Measurements from ENCODE around the gene DPH7. TPM values are rescaled to one million over a fixed set of nuclear protein-coding genes. Genes with fewer than 3 reads are reported as not detected.

Gene DPH7
- polyA plus RNA-seq, 2 of the 4 experiments (the other 2 are of a cell fraction), result 26.7 to 35.2 TPM

GRCh38 chr9:137583347-137583746 lies 4.6 kb upstream of the DPH7 start:
- no peak overlapping the region for H3K27ac ChIP-seq
- DNase-seq (ENCODE audit: low read depth in 1 of 2, low spot score in 1 of 2) (no peak), FAIRE-seq (no peak), ATAC-seq (no peak)
- WGBS (ENCODE audit: missing lambda C conversion rate), result 91% methylated on average over 14 of the region's 14 CpGs
- H3K4me2 ChIP-seq, result no peak overlapping the region
- H3K9me3 ChIP-seq, result no peaks in the 10 kb centered on the region
- TF ChIP-seq TP53 (CRISPR knock-in tag; IDR thresholded peaks at IDR 0.05), result no peak
- TF ChIP-seq GATA3 (IDR thresholded peaks at IDR 0.05; ENCODE audit: borderline replicate concordance), result no peak
- no peak for TF ChIP-seq EHMT2 (IDR thresholded peaks at IDR 0.05; ENCODE audit: low read depth)
- TF ChIP-seq HOXA7 (CRISPR knock-in tag; IDR thresholded peaks at IDR 0.05), result no peak
- TF ChIP-seq NFE2L2 (conservative IDR thresholded peaks at IDR 0.05; ENCODE audit: low read length), result no peak
- no peak for TF ChIP-seq RCOR1 (IDR thresholded peaks at IDR 0.05; ENCODE audit: low read depth, low read length)
- TF ChIP-seq MYC (IDR thresholded peaks at IDR 0.05; ENCODE audit: borderline replicate concordance, low read length), result no peak
- TF ChIP-seq KDM1A (IDR thresholded peaks at IDR 0.05; ENCODE audit: low read depth), result no peak
- TF ChIP-seq, protein P1, sequence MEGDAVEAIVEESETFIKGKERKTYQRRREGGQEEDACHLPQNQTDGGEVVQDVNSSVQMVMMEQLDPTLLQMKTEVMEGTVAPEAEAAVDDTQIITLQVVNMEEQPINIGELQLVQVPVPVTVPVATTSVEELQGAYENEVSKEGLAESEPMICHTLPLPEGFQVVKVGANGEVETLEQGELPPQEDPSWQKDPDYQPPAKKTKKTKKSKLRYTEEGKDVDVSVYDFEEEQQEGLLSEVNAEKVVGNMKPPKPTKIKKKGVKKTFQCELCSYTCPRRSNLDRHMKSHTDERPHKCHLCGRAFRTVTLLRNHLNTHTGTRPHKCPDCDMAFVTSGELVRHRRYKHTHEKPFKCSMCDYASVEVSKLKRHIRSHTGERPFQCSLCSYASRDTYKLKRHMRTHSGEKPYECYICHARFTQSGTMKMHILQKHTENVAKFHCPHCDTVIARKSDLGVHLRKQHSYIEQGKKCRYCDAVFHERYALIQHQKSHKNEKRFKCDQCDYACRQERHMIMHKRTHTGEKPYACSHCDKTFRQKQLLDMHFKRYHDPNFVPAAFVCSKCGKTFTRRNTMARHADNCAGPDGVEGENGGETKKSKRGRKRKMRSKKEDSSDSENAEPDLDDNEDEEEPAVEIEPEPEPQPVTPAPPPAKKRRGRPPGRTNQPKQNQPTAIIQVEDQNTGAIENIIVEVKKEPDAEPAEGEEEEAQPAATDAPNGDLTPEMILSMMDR (IDR thresholded peaks at IDR 0.05), result no peak
- TF ChIP-seq MAFK (IDR thresholded peaks at IDR 0.05; ENCODE audit: partially characterized antibody), result no peak
- TF ChIP-seq FOSB (CRISPR knock-in tag; IDR thresholded peaks at IDR 0.05), result no peak
- no peak for TF ChIP-seq NPAS2 (CRISPR knock-in tag; IDR thresholded peaks at IDR 0.05; ENCODE audit: borderline replicate concordance)
- TF ChIP-seq TFCP2L1 (CRISPR knock-in tag; IDR thresholded peaks at IDR 0.05), result no peak
- no peak for TF ChIP-seq FOXS1 (CRISPR knock-in tag; IDR thresholded peaks at IDR 0.05)
- TF ChIP-seq, protein P2, sequence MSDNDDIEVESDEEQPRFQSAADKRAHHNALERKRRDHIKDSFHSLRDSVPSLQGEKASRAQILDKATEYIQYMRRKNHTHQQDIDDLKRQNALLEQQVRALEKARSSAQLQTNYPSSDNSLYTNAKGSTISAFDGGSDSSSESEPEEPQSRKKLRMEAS (IDR thresholded peaks at IDR 0.05), result no peak
- TF ChIP-seq JUNB (IDR thresholded peaks at IDR 0.05), result no peak
- no peak for TF ChIP-seq HOXB5 (CRISPR knock-in tag; IDR thresholded peaks at IDR 0.05)
- no peak for TF ChIP-seq PBX3 (IDR thresholded peaks at IDR 0.05)
- ChIA-PET CTCF (interaction anchor here (1.7 to 9.7 kb wide), 2 partner anchors 12 to 24 kb away, joined by 7 to 175 read pairs; partner anchors contain the start of gene ZMYND19), POLR2A (no interaction called here)
- H3K4me1 ChIP-seq, result peaks cover 3% of the 10 kb centered on the region; the same call in 1 of the 3 replicates
- H3K4me3 ChIP-seq, result no peak overlapping the region

- peak in 1 of 2 experiments; percentile 48 for DNase-seq (ENCODE audit: low read depth in 1 of 2, low spot score in 1 of 2)
- no peak for FAIRE-seq
- H3K27ac ChIP-seq, result no peak overlapping the region
- ChIA-PET POLR2A (interaction anchor here (2.0 kb wide), 1 partner anchor 8 kb away, joined by 9 read pairs; the partner anchor contains the start of gene ZMYND19), CTCF (interaction anchor here (0.7 to 9.7 kb wide), 4 partner anchors 13 to 41 kb away, joined by 4 to 175 read pairs (median 8); partner anchors contain the start of genes EHMT1 and ZMYND19)
- H3K4me2 ChIP-seq, result no peak overlapping the region
- H3K4me1 ChIP-seq, result peaks cover 4% of the 10 kb centered on the region; the same call in 2 of the 3 replicates
- H3K9me3 ChIP-seq, result no peaks in the 10 kb centered on the region
- no peak overlapping the region for H3K4me3 ChIP-seq
- ATAC-seq, result no peak
- 83% methylated on average over 18 of the region's 20 CpGs for WGBS (ENCODE audit: missing lambda C conversion rate)
- TF ChIP-seq EHMT2 (IDR thresholded peaks at IDR 0.05; ENCODE audit: low read depth) (no peak), HOXA7 (CRISPR knock-in tag; IDR thresholded peaks at IDR 0.05) (no peak), CHD4 (IDR thresholded peaks at IDR 0.05; ENCODE audit: borderline replicate concordance) (no peak), E2F6 (IDR thresholded peaks at IDR 0.05; ENCODE audit: borderline replicate concordance, low read depth) (no peak), RFX5 (IDR thresholded peaks at IDR 0.05) (no peak), KDM1A (IDR thresholded peaks at IDR 0.05; ENCODE audit: low read depth) (no peak), RARB (CRISPR knock-in tag; IDR thresholded peaks at IDR 0.05) (no peak), SMC3 (IDR thresholded peaks at IDR 0.05) (0 out of 3 replicates have a peak, but pooled peaks have one; percentile 9), KDM5A (IDR thresholded peaks at IDR 0.05) (no peak), FOXS1 (CRISPR knock-in tag; IDR thresholded peaks at IDR 0.05) (no peak), MAZ (IDR thresholded peaks at IDR 0.05; ENCODE audit: borderline replicate concordance, low read depth, low read length) (no peak), HMGXB4 (CRISPR knock-in tag; IDR thresholded peaks at IDR 0.05; ENCODE audit: borderline replicate concordance) (no peak), TP53 (CRISPR knock-in tag; IDR thresholded peaks at IDR 0.05) (no peak), NR3C1 (IDR thresholded peaks at IDR 0.05) (no peak), PBX3 (IDR thresholded peaks at IDR 0.05) (no peak), GATA3 (IDR thresholded peaks at IDR 0.05; ENCODE audit: borderline replicate concordance) (no peak), ZC3H11A (IDR thresholded peaks at IDR 0.05) (no peak), HES2 (IDR thresholded peaks at IDR 0.05) (no peak)
Measured at GRCh38 chr9:137582286-137582860, 3.6 kb upstream of the DPH7 start.

Measured in A549 (cell line).